ENCODE data around the gene EFR3B. TPM values are rescaled to one million over a fixed set of nuclear protein-coding genes. Genes with fewer than 3 reads are reported as not detected.

Gene EFR3B
- total RNA-seq, 5 donors from 2014 or later (not counting 1 experiment from before 2014, with no cell fraction given): 0.09 to 0.10 (median 0.09) TPM; not detected in 2

DNA sequence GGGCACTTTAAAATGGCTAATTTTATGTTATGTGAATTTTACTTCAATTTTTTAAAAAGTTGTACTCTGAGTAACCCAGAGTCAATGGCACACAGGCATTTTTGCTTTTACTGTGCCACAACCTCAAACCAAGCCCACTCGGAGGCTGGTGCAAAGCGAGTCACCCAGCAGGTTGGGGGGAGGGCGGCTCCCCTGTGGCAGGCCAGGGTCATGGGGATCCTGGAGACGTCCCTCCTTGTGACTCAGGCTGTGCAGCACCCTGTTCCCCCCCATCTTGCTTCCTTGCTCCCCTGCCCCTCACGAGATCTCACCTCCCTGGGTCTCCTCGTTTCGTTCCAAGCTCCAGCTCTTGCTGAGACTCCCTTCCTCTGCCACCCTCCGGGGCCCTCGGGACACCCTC, 67.9 kb downstream of the EFR3B start:
- WGBS (ENCODE audit: insufficient coverage): 88% methylated on average over 6 of the region's 9 CpGs
- no peak for ATAC-seq (replicated peaks in 1 of 4)
- no peak overlapping the region for H3K4me3 Mint-ChIP-seq

DNA sequence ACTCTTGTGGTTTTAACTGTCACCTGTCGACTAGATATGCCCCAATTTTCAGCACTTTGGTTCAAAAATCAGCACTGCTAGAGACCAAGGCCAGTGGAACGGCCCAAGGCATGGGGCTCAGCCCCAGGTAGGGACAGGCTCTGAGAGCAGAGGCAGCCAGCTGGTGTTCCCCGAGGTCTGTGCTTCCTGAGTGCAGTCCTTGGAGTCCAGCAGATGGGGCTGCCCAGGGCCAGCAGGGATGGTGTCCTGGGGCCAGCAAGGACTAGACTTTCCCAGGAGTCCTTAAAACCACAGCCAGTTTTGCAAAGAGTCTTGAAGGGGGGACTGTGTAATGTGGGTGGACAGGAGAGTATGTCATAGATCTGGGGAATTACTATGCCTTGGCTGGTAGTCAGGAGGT, 70.2 kb downstream of the EFR3B start:
- H3K4me3 ChIP-seq (ENCODE audit: control insufficient read depth in 1 of 2, extremely low read depth in 1 of 2, low read length in 1 of 2): no peak overlapping the region
- no peak overlapping the region for H3K27ac ChIP-seq (ENCODE audit: low read length)
- no peaks in the 10 kb centered on the region for H3K36me3 ChIP-seq (ENCODE audit: control insufficient read depth in 2 of 2, extremely low read depth in 1 of 2, insufficient read depth in 1 of 2, low read length in 1 of 2)
- H3K27ac Mint-ChIP-seq: no peak overlapping the region
- H3K27me3 ChIP-seq (replicated peaks in 1 of 2; ENCODE audit: control insufficient read depth in 2 of 2, extremely low read depth in 1 of 2, insufficient read depth in 2 of 2, low read length in 1 of 2): peaks cover 0 to 26% of the 10 kb centered on the region in 2 experiments
- H3K36me3 Mint-ChIP-seq: no peaks in the 10 kb centered on the region
- ChIA-PET POLR2A (no interaction called here), CTCF (no interaction called here)
- ATAC-seq (replicated peaks in 1 of 4) (no peak), DNase-seq (no peak)
- WGBS (ENCODE audit: insufficient coverage): 45% methylated on average over 3 of the region's 3 CpGs
- no peak overlapping the region for H3K4me3 Mint-ChIP-seq
- H3K4me1 ChIP-seq (ENCODE audit: control insufficient read depth in 1 of 2, extremely low read depth in 1 of 2, insufficient read depth in 2 of 2, low read length in 2 of 2): no peaks in the 10 kb centered on the region
- no peaks in the 10 kb centered on the region for H3K9me3 Mint-ChIP-seq
- H3K4me1 Mint-ChIP-seq: peaks cover 0 to 2% (median 0%) of the 10 kb centered on the region in 3 donors
- no peaks in the 10 kb centered on the region for H3K9me3 ChIP-seq
- H3K27me3 Mint-ChIP-seq: peaks cover 5 to 11% of the 10 kb centered on the region in 2 donors

More for the DNA sequence above, 67.9 kb downstream of the EFR3B start:
- no peak for DNase-seq
- Mint-ChIP-seq H3K27ac (no peak overlapping the region), H3K9me3 (no peaks in the 10 kb centered on the region), H3K36me3 (no peaks in the 10 kb centered on the region), H3K4me1 (peaks cover 0 to 2% (median 0%) of the 10 kb centered on the region in 3 donors), H3K27me3 (peaks cover 4 to 6% of the 10 kb centered on the region in 2 donors)
- ChIA-PET CTCF (no interaction called here), POLR2A (no interaction called here)
- Histone ChIP-seq H3K27ac (ENCODE audit: low read length) (no peak overlapping the region), H3K4me3 (ENCODE audit: control insufficient read depth in 1 of 2, extremely low read depth in 1 of 2, low read length in 1 of 2) (no peak overlapping the region), H3K4me1 (ENCODE audit: control insufficient read depth in 1 of 2, extremely low read depth in 1 of 2, insufficient read depth in 2 of 2, low read length in 2 of 2) (no peaks in the 10 kb centered on the region), H3K36me3 (ENCODE audit: control insufficient read depth in 2 of 2, extremely low read depth in 1 of 2, insufficient read depth in 1 of 2, low read length in 1 of 2) (no peaks in the 10 kb centered on the region), H3K27me3 (replicated peaks in 1 of 2; ENCODE audit: control insufficient read depth in 2 of 2, extremely low read depth in 1 of 2, insufficient read depth in 2 of 2, low read length in 1 of 2) (peaks cover 0 to 16% of the 10 kb centered on the region in 2 experiments), H3K9me3 (no peaks in the 10 kb centered on the region)

- ChIA-PET CTCF (no interaction called here), POLR2A (interaction anchor here in 1 of 2 donors (0.6 kb wide), 1 partner anchor 457 kb away, joined by 3 read pairs; no protein-coding TSS in a partner anchor)
- H3K36me3 ChIP-seq (ENCODE audit: control insufficient read depth in 2 of 2, extremely low read depth in 1 of 2, insufficient read depth in 1 of 2, low read length in 1 of 2): no peaks in the 10 kb centered on the region
- H3K27me3 ChIP-seq (replicated peaks in 1 of 2; ENCODE audit: control insufficient read depth in 2 of 2, extremely low read depth in 1 of 2, insufficient read depth in 2 of 2, low read length in 1 of 2): peaks cover 0 to 19% of the 10 kb centered on the region in 2 experiments
- no peak overlapping the region for H3K27ac Mint-ChIP-seq
- ATAC-seq (replicated peaks in 1 of 4) (no peak), DNase-seq (no peak)
- no peaks in the 10 kb centered on the region for H3K36me3 Mint-ChIP-seq
- 81% methylated on average over 5 of the region's 9 CpGs for WGBS (ENCODE audit: insufficient coverage)
- H3K27ac ChIP-seq (ENCODE audit: low read length): no peak overlapping the region
- no peak overlapping the region for H3K4me3 ChIP-seq (ENCODE audit: control insufficient read depth in 1 of 2, extremely low read depth in 1 of 2, low read length in 1 of 2)
- no peaks in the 10 kb centered on the region for H3K4me1 Mint-ChIP-seq
- peaks cover 0 to 10% of the 10 kb centered on the region in 2 donors for H3K27me3 Mint-ChIP-seq
- H3K4me3 Mint-ChIP-seq: no peak overlapping the region
- H3K9me3 ChIP-seq: no peaks in the 10 kb centered on the region
- H3K9me3 Mint-ChIP-seq: no peaks in the 10 kb centered on the region
- H3K4me1 ChIP-seq (ENCODE audit: control insufficient read depth in 1 of 2, extremely low read depth in 1 of 2, insufficient read depth in 2 of 2, low read length in 2 of 2): no peaks in the 10 kb centered on the region
These were observed 73.5 kb downstream of the EFR3B start for GRCh38 chr2:25115249-25115883.

DNA sequence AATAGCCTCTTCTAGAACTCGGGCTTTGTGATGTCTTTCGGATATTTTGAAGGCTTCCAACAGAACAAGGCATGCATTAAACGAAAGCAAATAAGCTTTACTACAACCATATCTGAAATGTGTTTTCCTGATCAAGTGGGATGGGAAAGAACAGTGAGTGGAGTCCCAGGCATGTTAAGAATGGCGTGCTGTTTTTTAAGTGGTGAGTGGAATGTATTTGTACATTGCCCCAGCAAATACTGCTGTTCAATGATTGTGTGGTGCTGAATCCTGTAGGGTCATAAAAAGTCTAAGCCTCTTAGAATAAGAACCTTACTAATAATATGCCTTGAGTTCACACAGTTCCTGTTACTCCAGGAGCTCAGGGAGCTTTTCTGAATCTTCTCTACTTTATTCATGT, 74.0 kb downstream of the EFR3B start:
- Histone ChIP-seq H3K4me1 (ENCODE audit: control insufficient read depth in 1 of 2, extremely low read depth in 1 of 2, insufficient read depth in 2 of 2, low read length in 2 of 2) (no peaks in the 10 kb centered on the region), H3K27ac (ENCODE audit: low read length) (no peak overlapping the region), H3K9me3 (no peaks in the 10 kb centered on the region), H3K4me3 (ENCODE audit: control insufficient read depth in 1 of 2, extremely low read depth in 1 of 2, low read length in 1 of 2) (no peak overlapping the region), H3K27me3 (replicated peaks in 1 of 2; ENCODE audit: control insufficient read depth in 2 of 2, extremely low read depth in 1 of 2, insufficient read depth in 2 of 2, low read length in 1 of 2) (peaks cover 0 to 19% of the 10 kb centered on the region in 2 experiments), H3K36me3 (ENCODE audit: control insufficient read depth in 2 of 2, extremely low read depth in 1 of 2, insufficient read depth in 1 of 2, low read length in 1 of 2) (no peaks in the 10 kb centered on the region)
- H3K27ac Mint-ChIP-seq: no peak overlapping the region
- H3K36me3 Mint-ChIP-seq: no peaks in the 10 kb centered on the region
- CTCF ChIA-PET: no interaction called here
- H3K4me3 Mint-ChIP-seq: no peak overlapping the region
- ATAC-seq (replicated peaks in 1 of 4) (no peak), DNase-seq (no peak)
- H3K9me3 Mint-ChIP-seq: no peaks in the 10 kb centered on the region
- no CpG with 5 or more reads among the region's 4 CpGs for WGBS (ENCODE audit: insufficient coverage)
- no peaks in the 10 kb centered on the region for H3K4me1 Mint-ChIP-seq
- peaks cover 0 to 10% of the 10 kb centered on the region in 2 donors for H3K27me3 Mint-ChIP-seq
- POLR2A ChIA-PET: no interaction called here

GRCh38 chr2:25116956-25117355, 75.1 kb downstream of the EFR3B start:
- 91% methylated on average over 8 of the region's 13 CpGs for WGBS (ENCODE audit: insufficient coverage)
- POLR2A ChIA-PET: no interaction called here
- H3K36me3 Mint-ChIP-seq: no peaks in the 10 kb centered on the region
- no peak overlapping the region for H3K27ac Mint-ChIP-seq
- Histone ChIP-seq H3K9me3 (no peaks in the 10 kb centered on the region), H3K36me3 (ENCODE audit: control insufficient read depth in 2 of 2, extremely low read depth in 1 of 2, insufficient read depth in 1 of 2, low read length in 1 of 2) (no peaks in the 10 kb centered on the region), H3K4me1 (ENCODE audit: control insufficient read depth in 1 of 2, extremely low read depth in 1 of 2, insufficient read depth in 2 of 2, low read length in 2 of 2) (no peaks in the 10 kb centered on the region), H3K4me3 (ENCODE audit: control insufficient read depth in 1 of 2, extremely low read depth in 1 of 2, low read length in 1 of 2) (no peak overlapping the region), H3K27me3 (replicated peaks in 1 of 2; ENCODE audit: control insufficient read depth in 2 of 2, extremely low read depth in 1 of 2, insufficient read depth in 2 of 2, low read length in 1 of 2) (peaks cover 0 to 21% of the 10 kb centered on the region in 2 experiments), H3K27ac (ENCODE audit: low read length) (no peak overlapping the region)
- H3K4me3 Mint-ChIP-seq: no peak overlapping the region
- H3K4me1 Mint-ChIP-seq: no peaks in the 10 kb centered on the region
- peaks cover 0 to 10% of the 10 kb centered on the region in 2 donors for H3K27me3 Mint-ChIP-seq
- H3K9me3 Mint-ChIP-seq: no peaks in the 10 kb centered on the region
- DNase-seq: no peak
- no peak for ATAC-seq (replicated peaks in 1 of 4)
- CTCF ChIA-PET: no interaction called here

GRCh38 chr2:25119263-25119662, 77.4 kb downstream of the EFR3B start:
- H3K9me3 Mint-ChIP-seq: no peaks in the 10 kb centered on the region
- Histone ChIP-seq H3K27me3 (replicated peaks in 1 of 2; ENCODE audit: control insufficient read depth in 2 of 2, extremely low read depth in 1 of 2, insufficient read depth in 2 of 2, low read length in 1 of 2) (peaks cover 0 to 16% of the 10 kb centered on the region in 2 experiments), H3K4me3 (ENCODE audit: control insufficient read depth in 1 of 2, extremely low read depth in 1 of 2, low read length in 1 of 2) (no peak overlapping the region), H3K9me3 (no peaks in the 10 kb centered on the region), H3K4me1 (ENCODE audit: control insufficient read depth in 1 of 2, extremely low read depth in 1 of 2, insufficient read depth in 2 of 2, low read length in 2 of 2) (no peaks in the 10 kb centered on the region), H3K27ac (ENCODE audit: low read length) (no peak overlapping the region), H3K36me3 (ENCODE audit: control insufficient read depth in 2 of 2, extremely low read depth in 1 of 2, insufficient read depth in 1 of 2, low read length in 1 of 2) (no peaks in the 10 kb centered on the region)
- H3K27ac Mint-ChIP-seq: no peak overlapping the region
- 87% methylated on average over 8 of the region's 11 CpGs for WGBS (ENCODE audit: insufficient coverage)
- POLR2A ChIA-PET: no interaction called here
- H3K27me3 Mint-ChIP-seq: peaks cover 9 to 18% of the 10 kb centered on the region in 2 donors
- H3K36me3 Mint-ChIP-seq: no peaks in the 10 kb centered on the region
- no peak for ATAC-seq (replicated peaks in 1 of 4)
- DNase-seq: no peak
- H3K4me1 Mint-ChIP-seq: no peaks in the 10 kb centered on the region
- no peak overlapping the region for H3K4me3 Mint-ChIP-seq
- CTCF ChIA-PET: interaction anchor here in 1 of 2 donors (0.6 kb wide), 1 partner anchor 266 kb away, joined by 3 read pairs; no protein-coding TSS in a partner anchor
